ENCODE data around the gene ADCY9.
A peak's percentile ranks its signal among the peaks of the same experiment; 100 is the strongest.
"Not testable (repeated sequence)": the region's sequence is repeated elsewhere in the genome, so short reads cannot be mapped to it uniquely, and the experiment has no call there.

ADCY9 gene

GRCh38 chr16:3966681-3967080 lies 149.6 kb downstream of the ADCY9 start:
- DNase-seq = no peak

- no peak for DNase-seq
These were observed 150.3 kb downstream of the ADCY9 start for GRCh38 chr16:3965781-3966582.

- DNase-seq = no peak
These were observed 150.9 kb downstream of the ADCY9 start for GRCh38 chr16:3965306-3965705.

GRCh38 chr16:3964686-3965290 lies 151.5 kb downstream of the ADCY9 start:
- no peak for DNase-seq

GRCh38 chr16:3963886-3964685 lies 152.2 kb downstream of the ADCY9 start:
- DNase-seq = no peak

GRCh38 chr16:3963203-3963602 lies 153.0 kb downstream of the ADCY9 start:
- no peak for DNase-seq

GRCh38 chr16:3961449-3961849 lies 154.8 kb downstream of the ADCY9 start:
- no peak for DNase-seq

GRCh38 chr16:3959926-3960590 lies 156.2 kb downstream of the ADCY9 start:
- not testable (repeated sequence) for DNase-seq

GRCh38 chr16:3959148-3959547 lies 157.1 kb downstream of the ADCY9 start:
- DNase-seq = no peak

GRCh38 chr16:3957344-3957980 lies 158.8 kb downstream of the ADCY9 start:
- no peak for DNase-seq

- peak; percentile 22 for DNase-seq
These were observed 161.8 kb downstream of the ADCY9 start for GRCh38 chr16:3954411-3954921.

GRCh38 chr16:3953728-3954410 lies 162.4 kb downstream of the ADCY9 start:
- DNase-seq = no peak

- no peak for DNase-seq
These were observed 163.5 kb downstream of the ADCY9 start for GRCh38 chr16:3952737-3953131.

- no peak for DNase-seq
These were observed 164.1 kb downstream of the ADCY9 start for GRCh38 chr16:3951861-3952736.

GRCh38 chr16:3951380-3951779 lies 164.9 kb downstream of the ADCY9 start:
- not testable (repeated sequence) for DNase-seq

- no peak for DNase-seq
These were observed 165.7 kb downstream of the ADCY9 start for GRCh38 chr16:3950343-3951193.

GRCh38 chr16:3949946-3950342 lies 166.3 kb downstream of the ADCY9 start:
- DNase-seq = no peak

GRCh38 chr16:3949287-3949686 lies 167.0 kb downstream of the ADCY9 start:
- no peak for DNase-seq

GRCh38 chr16:3948378-3948995 lies 167.8 kb downstream of the ADCY9 start:
- no peak for DNase-seq

Measured in NCI-H1694 treated with DMSO at 0.1 percent for 48 hours (cell line).